ENCODE data around the gene ELK4.

The ELK4 gene

DNA sequence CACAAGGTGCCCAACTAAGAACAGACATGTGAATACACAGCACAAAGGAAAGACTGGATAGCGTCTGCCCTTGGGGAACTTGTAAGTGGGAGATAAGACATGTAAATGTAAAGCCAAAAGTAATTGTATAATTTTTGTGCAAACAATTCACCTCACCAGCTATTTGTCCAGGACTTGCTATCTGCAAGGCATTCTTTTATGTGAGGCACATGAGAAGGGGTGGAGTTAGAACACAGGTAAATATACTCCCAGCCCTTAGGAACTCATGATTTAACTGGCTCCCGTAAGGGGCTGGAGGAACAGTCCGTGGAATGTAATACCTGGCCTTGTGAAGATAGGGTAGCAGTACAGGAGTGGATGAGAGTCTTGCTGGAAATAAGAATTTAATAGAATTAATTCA is 66.0 kb downstream of the ELK4 start:
- DNase-seq (ENCODE audit: low read depth, low spot score): no peak

GRCh38 chr1:205563927-205564441 is 67.8 kb downstream of the ELK4 start:
- no peak for DNase-seq (ENCODE audit: low read depth, low spot score)

GRCh38 chr1:205561501-205562203 is 70.2 kb downstream of the ELK4 start:
- no peak for DNase-seq (ENCODE audit: low read depth, low spot score)

Measured in smooth muscle cell of the brain vasculature (primary cell).